Loucy (cell line): Measurements from ENCODE around the gene TXNRD1.

Experiments used
- EZH2phosphoT487 ChIP-seq: fragments of 200-600 bp; IDR thresholded peaks from 2 replicates; pipeline ENCODE4 v1.6.1; 2018; ENCODE audit warnings: antibody characterized with exemption, mild to moderate bottlenecking, moderate library complexity, borderline replicate concordance
- TF ChIP-seq, protein P1 (sequence below): fragments of 200-600 bp; sonication (generic); conservative IDR thresholded peaks from 2 replicates; pipeline ENCODE4 v1.5.1; 2014; ENCODE audit warnings: mild to moderate bottlenecking, antibody characterized with exemption, low read length

GRCh38 chr12:104352106-104352713, 136.6 kb downstream of the TXNRD1 start:
- TF ChIP-seq, protein P1, sequence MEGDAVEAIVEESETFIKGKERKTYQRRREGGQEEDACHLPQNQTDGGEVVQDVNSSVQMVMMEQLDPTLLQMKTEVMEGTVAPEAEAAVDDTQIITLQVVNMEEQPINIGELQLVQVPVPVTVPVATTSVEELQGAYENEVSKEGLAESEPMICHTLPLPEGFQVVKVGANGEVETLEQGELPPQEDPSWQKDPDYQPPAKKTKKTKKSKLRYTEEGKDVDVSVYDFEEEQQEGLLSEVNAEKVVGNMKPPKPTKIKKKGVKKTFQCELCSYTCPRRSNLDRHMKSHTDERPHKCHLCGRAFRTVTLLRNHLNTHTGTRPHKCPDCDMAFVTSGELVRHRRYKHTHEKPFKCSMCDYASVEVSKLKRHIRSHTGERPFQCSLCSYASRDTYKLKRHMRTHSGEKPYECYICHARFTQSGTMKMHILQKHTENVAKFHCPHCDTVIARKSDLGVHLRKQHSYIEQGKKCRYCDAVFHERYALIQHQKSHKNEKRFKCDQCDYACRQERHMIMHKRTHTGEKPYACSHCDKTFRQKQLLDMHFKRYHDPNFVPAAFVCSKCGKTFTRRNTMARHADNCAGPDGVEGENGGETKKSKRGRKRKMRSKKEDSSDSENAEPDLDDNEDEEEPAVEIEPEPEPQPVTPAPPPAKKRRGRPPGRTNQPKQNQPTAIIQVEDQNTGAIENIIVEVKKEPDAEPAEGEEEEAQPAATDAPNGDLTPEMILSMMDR, result no peak
- no peak for TF ChIP-seq EZH2phosphoT487
